Ishikawa (cell line): ENCODE data around the gene PDK3.
A peak's percentile ranks its signal among the peaks of the same experiment; 100 is the strongest.

Experiments used
- CEBPB ChIP-seq: IDR thresholded peaks from 2 replicates; pipeline ENCODE4 v1.6.1; 2012
- CREB1 ChIP-seq: IDR thresholded peaks from 2 replicates; pipeline ENCODE4 v1.6.1; 2012; ENCODE audit warnings: low read depth
- EGR1 ChIP-seq: IDR thresholded peaks from 2 replicates; pipeline ENCODE4 v1.6.1; 2012
- EP300 ChIP-seq: IDR thresholded peaks from 2 replicates; pipeline ENCODE4 v1.6.1; 2012; ENCODE audit warnings: borderline replicate concordance
- FOXM1 ChIP-seq: IDR thresholded peaks from 2 replicates; pipeline ENCODE4 v1.6.1; 2012; ENCODE audit warnings: low read depth, borderline replicate concordance
- MAX ChIP-seq: IDR thresholded peaks from 2 replicates; pipeline ENCODE4 v1.6.1; 2012
- NFIC ChIP-seq: IDR thresholded peaks from 2 replicates; pipeline ENCODE4 v1.6.1; 2012
- RAD21 ChIP-seq: IDR thresholded peaks from 2 replicates; pipeline ENCODE4 v1.6.1; 2012; ENCODE audit warnings: low read depth
- REST ChIP-seq: IDR thresholded peaks from 2 replicates; pipeline ENCODE4 v1.6.1; 2012; ENCODE audit warnings: low read depth, mild to moderate bottlenecking
- TAF1 ChIP-seq: IDR thresholded peaks from 2 replicates; pipeline ENCODE4 v1.6.1; 2012; ENCODE audit warnings: low read depth, mild to moderate bottlenecking
- TCF12 ChIP-seq: IDR thresholded peaks from 2 replicates; pipeline ENCODE4 v1.6.1; 2012; ENCODE audit warnings: low read depth
- TEAD4 ChIP-seq: IDR thresholded peaks from 2 replicates; pipeline ENCODE4 v1.6.1; 2012
- USF1 ChIP-seq: IDR thresholded peaks from 2 replicates; pipeline ENCODE4 v1.6.1; 2012
- YY1 ChIP-seq: IDR thresholded peaks from 2 replicates; pipeline ENCODE4 v1.6.1; 2012; ENCODE audit warnings: low read depth
- ZBTB7A ChIP-seq: IDR thresholded peaks from 2 replicates; pipeline ENCODE4 v1.6.1; 2012; ENCODE audit warnings: low read depth

The PDK3 gene

GRCh38 chrX:24464836-24465531, at the start of gene PDK3:
PDK3 (plus strand) TSS chrX:24465286; CDS start chrX:24465456, 170 bp downstream.
- TF ChIP-seq CREB1 (0 out of 2 replicates have a peak, but pooled peaks have one; percentile 20), EGR1 (no peak), USF1 (peak; percentile 57), MAX (peak; percentile 82), TAF1 (0 out of 2 replicates have a peak, but pooled peaks have one; percentile 27), NFIC (peak; percentile 78)

- TF ChIP-seq FOXM1 = no peak
- TF ChIP-seq YY1 = no peak
- no peak for TF ChIP-seq RAD21
- no peak for TF ChIP-seq REST
- no peak for TF ChIP-seq USF1
- no peak for TF ChIP-seq CREB1
- TF ChIP-seq EP300 = no peak
- TF ChIP-seq EGR1 = no peak
- no peak for TF ChIP-seq TEAD4
- TF ChIP-seq NFIC = no peak
- TF ChIP-seq MAX = no peak
- no peak for TF ChIP-seq TAF1
- TF ChIP-seq CEBPB = no peak
- no peak for TF ChIP-seq TCF12
- TF ChIP-seq ZBTB7A = no peak
Observed at GRCh38 chrX:24415921-24416320, 49.2 kb upstream of the PDK3 start.

GRCh38 chrX:24423960-24424359, 41.1 kb upstream of the PDK3 start:
- no peak for TF ChIP-seq REST
- TF ChIP-seq ZBTB7A = no peak
- no peak for TF ChIP-seq USF1
- TF ChIP-seq TAF1 = no peak
- no peak for TF ChIP-seq EGR1
- no peak for TF ChIP-seq EP300
- no peak for TF ChIP-seq CREB1
- TF ChIP-seq CEBPB = no peak

GRCh38 chrX:24424948-24425347, 40.1 kb upstream of the PDK3 start:
- TF ChIP-seq FOXM1 (no peak), MAX (no peak), CREB1 (no peak), TAF1 (no peak)

GRCh38 chrX:24425806-24426205, 39.3 kb upstream of the PDK3 start:
- no peak for TF ChIP-seq TAF1
- TF ChIP-seq NFIC = no peak
- TF ChIP-seq YY1 = no peak
- TF ChIP-seq CREB1 = no peak
- TF ChIP-seq TEAD4 = no peak
- TF ChIP-seq MAX = no peak
- TF ChIP-seq USF1 = no peak
- no peak for TF ChIP-seq RAD21
- TF ChIP-seq TCF12 = no peak
- no peak for TF ChIP-seq EP300
- no peak for TF ChIP-seq EGR1
- no peak for TF ChIP-seq REST
- TF ChIP-seq ZBTB7A = no peak
- TF ChIP-seq FOXM1 = no peak
- no peak for TF ChIP-seq CEBPB
